ENCODE results near the gene TBL1XR1.

TBL1XR1 gene

DNA sequence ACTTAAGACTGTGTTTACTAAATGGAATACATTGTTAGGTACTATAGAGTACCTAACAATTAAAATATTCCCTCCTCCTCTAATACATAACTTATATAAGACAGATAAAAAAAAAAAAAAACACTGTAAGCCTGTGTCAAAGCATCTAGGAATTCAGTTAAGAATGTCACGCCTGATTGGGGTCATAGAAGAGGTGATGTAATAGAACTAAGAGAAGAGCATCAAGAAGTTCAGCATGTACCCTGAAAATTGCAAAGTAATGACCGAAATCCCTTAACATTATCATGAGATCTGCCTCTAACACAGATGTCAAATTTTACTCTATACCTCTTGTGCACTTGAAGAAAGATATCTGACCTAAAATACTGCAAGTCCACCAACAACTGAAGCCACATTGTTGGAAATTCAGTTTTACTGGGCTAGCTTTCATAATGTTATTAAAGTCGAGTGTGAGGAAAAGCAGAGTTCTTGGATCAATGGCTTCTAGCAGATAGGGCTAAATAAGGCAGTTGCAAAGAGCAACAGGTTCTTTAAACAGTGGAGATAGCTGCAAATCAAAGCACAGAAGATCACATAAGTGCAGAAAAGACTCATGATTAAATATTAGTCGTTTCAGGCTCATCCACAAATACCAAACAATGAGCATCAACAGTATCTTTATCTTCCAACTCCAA is 75.0 kb downstream of the TBL1XR1 start:
- no peak overlapping the region for H3K4me3 ChIP-seq (ENCODE audit: low read depth, low read length)
- no peak for TF ChIP-seq CTCF (IDR thresholded peaks at IDR 0.05; ENCODE audit: borderline replicate concordance, insufficient read depth, low read depth, low read length)

GRCh38 chr3:177119829-177120228 is 77.5 kb downstream of the TBL1XR1 start:
- H3K4me3 ChIP-seq (ENCODE audit: low read depth, low read length): no peak overlapping the region

GRCh38 chr3:177114253-177114652 is 83.0 kb downstream of the TBL1XR1 start:
- no peak for TF ChIP-seq CTCF (IDR thresholded peaks at IDR 0.05; ENCODE audit: borderline replicate concordance, insufficient read depth, low read depth, low read length)

More at GRCh38 chr3:177119829-177120228, 77.5 kb downstream of the TBL1XR1 start:
- no peak for TF ChIP-seq CTCF (IDR thresholded peaks at IDR 0.05; ENCODE audit: borderline replicate concordance, insufficient read depth, low read depth, low read length)

GRCh38 chr3:177111541-177111949 is 85.7 kb downstream of the TBL1XR1 start:
- H3K4me3 ChIP-seq (ENCODE audit: low read depth, low read length): no peak overlapping the region

More at GRCh38 chr3:177114253-177114652, 83.0 kb downstream of the TBL1XR1 start:
- H3K4me3 ChIP-seq (ENCODE audit: low read depth, low read length): no peak overlapping the region

DNA sequence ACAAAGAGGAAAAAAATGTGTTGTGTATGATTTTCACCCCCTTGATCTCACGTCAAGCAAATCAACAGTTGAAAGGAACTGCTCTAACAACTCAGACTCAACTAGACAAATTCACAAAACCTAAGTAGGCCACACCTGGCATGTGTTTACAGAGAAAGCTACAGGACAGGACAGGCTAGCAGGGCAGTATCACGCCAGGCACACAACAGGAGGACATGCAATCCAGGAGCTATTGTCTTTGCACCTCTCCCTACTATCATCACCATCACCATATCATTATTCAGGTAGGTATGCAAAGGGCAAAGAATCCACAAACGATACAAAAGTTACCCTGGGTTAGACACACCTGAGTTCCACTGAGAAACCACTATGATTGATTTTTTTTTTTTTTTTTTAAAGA is 86.4 kb downstream of the TBL1XR1 start:
- no peak for TF ChIP-seq CTCF (IDR thresholded peaks at IDR 0.05; ENCODE audit: borderline replicate concordance, insufficient read depth, low read depth, low read length)
- no peak overlapping the region for H3K4me3 ChIP-seq (ENCODE audit: low read depth, low read length)

More at GRCh38 chr3:177111541-177111949, 85.7 kb downstream of the TBL1XR1 start:
- no peak for TF ChIP-seq CTCF (IDR thresholded peaks at IDR 0.05; ENCODE audit: borderline replicate concordance, insufficient read depth, low read depth, low read length)

DNA sequence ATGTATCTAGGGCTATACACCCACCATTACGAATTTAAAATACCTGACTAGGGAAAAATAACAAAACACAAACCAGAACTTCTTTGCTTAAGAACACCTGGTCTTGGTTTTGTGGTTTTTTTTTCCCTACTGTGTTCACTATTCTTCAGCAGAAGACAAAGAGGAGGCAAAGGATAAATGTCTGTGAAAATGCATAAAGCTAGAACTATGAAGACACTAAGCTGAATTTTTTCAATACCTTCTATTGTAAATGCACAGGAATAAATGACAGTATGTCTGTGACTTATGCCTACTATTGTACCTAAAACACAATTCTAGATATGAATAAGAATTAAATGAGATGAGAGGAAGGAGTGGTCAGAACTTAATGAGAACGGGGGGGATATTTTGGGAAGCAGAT is 86.9 kb downstream of the TBL1XR1 start:
- TF ChIP-seq CTCF (IDR thresholded peaks at IDR 0.05; ENCODE audit: borderline replicate concordance, insufficient read depth, low read depth, low read length): no peak
- no peak overlapping the region for H3K4me3 ChIP-seq (ENCODE audit: low read depth, low read length)

DNA sequence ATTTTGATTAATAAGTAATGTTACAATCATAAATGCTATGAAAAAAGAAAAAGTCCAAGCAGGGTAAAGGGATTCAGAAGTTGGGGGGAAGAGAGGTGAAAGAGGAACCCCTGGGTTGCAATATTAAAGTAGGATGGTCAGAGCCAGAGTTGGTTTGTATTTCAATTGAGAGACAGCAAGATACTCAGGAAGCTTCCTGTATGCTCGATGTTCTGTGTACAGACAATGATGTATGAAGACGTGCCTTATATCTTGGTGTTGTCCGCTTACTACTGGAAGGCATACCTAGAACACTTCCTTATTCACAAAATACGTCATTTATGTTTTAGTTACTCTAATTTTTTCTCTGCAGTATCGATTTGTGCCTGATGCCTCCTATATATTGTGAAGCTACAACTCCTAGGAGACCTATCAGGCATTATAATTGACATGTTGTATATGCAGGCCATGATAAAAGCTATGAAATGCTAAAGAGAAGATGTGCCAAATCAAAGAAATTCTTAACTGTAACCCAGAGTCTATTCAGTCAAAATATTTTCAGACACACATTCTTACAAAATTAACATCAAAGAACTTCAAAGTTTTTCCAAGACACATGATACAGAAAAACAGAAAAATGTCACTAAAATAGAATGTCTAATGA is 87.5 kb downstream of the TBL1XR1 start:
- TF ChIP-seq CTCF (IDR thresholded peaks at IDR 0.05; ENCODE audit: borderline replicate concordance, insufficient read depth, low read depth, low read length): no peak
- no peak overlapping the region for H3K4me3 ChIP-seq (ENCODE audit: low read depth, low read length)

Data from GM12875 (cell line).